ENCODE results near the gene TGFB1I1.

DNA sequence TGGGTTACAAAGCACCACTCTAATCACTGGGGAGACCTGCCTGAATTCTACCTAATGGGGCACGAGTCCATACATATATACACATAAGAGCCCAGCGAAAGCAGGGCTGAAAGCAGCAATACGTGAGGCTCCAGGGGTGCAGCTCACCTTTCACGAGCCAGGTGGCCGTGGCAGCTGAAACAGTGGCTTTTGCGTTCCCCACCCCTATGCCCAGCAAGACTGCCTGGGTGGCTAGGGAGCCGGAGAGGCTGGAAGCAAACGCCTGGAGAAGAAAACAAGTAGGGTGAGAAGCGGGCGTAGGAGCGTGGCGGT lies 35.6 kb downstream of the TGFB1I1 start:
- no peak for TF ChIP-seq CTCF (IDR thresholded peaks at IDR 0.05)
- TF ChIP-seq ZNF121 (CRISPR knock-in tag; IDR thresholded peaks at IDR 0.05): no peak
- TF ChIP-seq ATF3 (CRISPR knock-in tag; conservative IDR thresholded peaks at IDR 0.05): no peak
- TF ChIP-seq CBFB (CRISPR knock-in tag; IDR thresholded peaks at IDR 0.05; ENCODE audit: low read depth): no peak
- TF ChIP-seq, protein P1, sequence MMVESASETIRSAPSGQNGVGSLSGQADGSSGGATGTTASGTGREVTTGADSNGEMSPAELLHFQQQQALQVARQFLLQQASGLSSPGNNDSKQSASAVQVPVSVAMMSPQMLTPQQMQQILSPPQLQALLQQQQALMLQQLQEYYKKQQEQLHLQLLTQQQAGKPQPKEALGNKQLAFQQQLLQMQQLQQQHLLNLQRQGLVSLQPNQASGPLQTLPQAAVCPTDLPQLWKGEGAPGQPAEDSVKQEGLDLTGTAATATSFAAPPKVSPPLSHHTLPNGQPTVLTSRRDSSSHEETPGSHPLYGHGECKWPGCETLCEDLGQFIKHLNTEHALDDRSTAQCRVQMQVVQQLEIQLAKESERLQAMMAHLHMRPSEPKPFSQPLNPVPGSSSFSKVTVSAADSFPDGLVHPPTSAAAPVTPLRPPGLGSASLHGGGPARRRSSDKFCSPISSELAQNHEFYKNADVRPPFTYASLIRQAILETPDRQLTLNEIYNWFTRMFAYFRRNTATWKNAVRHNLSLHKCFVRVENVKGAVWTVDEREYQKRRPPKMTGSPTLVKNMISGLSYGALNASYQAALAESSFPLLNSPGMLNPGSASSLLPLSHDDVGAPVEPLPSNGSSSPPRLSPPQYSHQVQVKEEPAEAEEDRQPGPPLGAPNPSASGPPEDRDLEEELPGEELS (CRISPR knock-in tag; IDR thresholded peaks at IDR 0.05): no peak
- no peak for TF ChIP-seq ZNF423 (CRISPR knock-in tag; IDR thresholded peaks at IDR 0.05)
- no peak for TF ChIP-seq ZNF425 (CRISPR knock-in tag; conservative IDR thresholded peaks at IDR 0.05)
- TF ChIP-seq CREB1 (CRISPR knock-in tag; IDR thresholded peaks at IDR 0.05): no peak

All from WTC11 (cell line).